ENCODE data around the gene SAMD10.
"Not testable (repeated sequence)": the region's sequence is repeated elsewhere in the genome, so short reads cannot be mapped to it uniquely, and the experiment has no call there.

Gene SAMD10

GRCh38 chr20:63941282-63942081, 38.0 kb downstream of the SAMD10 start:
- peak; percentile 42 for DNase-seq (ENCODE audit: low spot score)

- no peak for DNase-seq (ENCODE audit: low spot score)
Observed at GRCh38 chr20:63940472-63941266, 38.8 kb downstream of the SAMD10 start.

GRCh38 chr20:63940071-63940471, 39.4 kb downstream of the SAMD10 start:
- no peak for DNase-seq (ENCODE audit: low spot score)

GRCh38 chr20:63939061-63939935, 40.1 kb downstream of the SAMD10 start:
- no peak for DNase-seq (ENCODE audit: low spot score)

GRCh38 chr20:63937596-63937995, 41.8 kb downstream of the SAMD10 start:
- DNase-seq (ENCODE audit: low spot score): no peak

- DNase-seq (ENCODE audit: low spot score): no peak
Observed at GRCh38 chr20:63935447-63935846, 44.0 kb downstream of the SAMD10 start.

GRCh38 chr20:63934271-63935068, 45.0 kb downstream of the SAMD10 start:
- no peak for DNase-seq (ENCODE audit: low spot score)

- DNase-seq (ENCODE audit: low spot score): peak; percentile 60
Observed at GRCh38 chr20:63933646-63934045, 45.8 kb downstream of the SAMD10 start.

GRCh38 chr20:63932606-63933160, 46.8 kb downstream of the SAMD10 start:
- no peak for DNase-seq (ENCODE audit: low spot score)

- DNase-seq (ENCODE audit: low spot score): no peak
Observed at GRCh38 chr20:63931735-63932134, 47.7 kb downstream of the SAMD10 start.

GRCh38 chr20:63930971-63931553, 48.4 kb downstream of the SAMD10 start:
- no peak for DNase-seq (ENCODE audit: low spot score)

- not testable (repeated sequence) for DNase-seq (ENCODE audit: low spot score)
Observed at GRCh38 chr20:63929473-63929883, 50.0 kb downstream of the SAMD10 start.

- no peak for DNase-seq (ENCODE audit: low spot score)
Observed at GRCh38 chr20:63929071-63929470, 50.4 kb downstream of the SAMD10 start.

GRCh38 chr20:63926298-63926697, 53.1 kb downstream of the SAMD10 start:
- DNase-seq (ENCODE audit: low spot score): no peak

- DNase-seq (ENCODE audit: low spot score): no peak
Observed at GRCh38 chr20:63924241-63924640, 55.2 kb downstream of the SAMD10 start.
